Activated CD8-positive, alpha-beta memory T cell treated with anti-CD3 and anti-CD28 coated beads for 4 hours (primary cell): Measurements from ENCODE around the gene LRRC34.

Experiments
- DNase-seq, 2 donors: peaks; one replicate each; pipeline ENCODE4 v3.0.0-alpha.2; 2020; ENCODE audit warnings: low read depth in 2 of 2

Gene LRRC34, protein sequence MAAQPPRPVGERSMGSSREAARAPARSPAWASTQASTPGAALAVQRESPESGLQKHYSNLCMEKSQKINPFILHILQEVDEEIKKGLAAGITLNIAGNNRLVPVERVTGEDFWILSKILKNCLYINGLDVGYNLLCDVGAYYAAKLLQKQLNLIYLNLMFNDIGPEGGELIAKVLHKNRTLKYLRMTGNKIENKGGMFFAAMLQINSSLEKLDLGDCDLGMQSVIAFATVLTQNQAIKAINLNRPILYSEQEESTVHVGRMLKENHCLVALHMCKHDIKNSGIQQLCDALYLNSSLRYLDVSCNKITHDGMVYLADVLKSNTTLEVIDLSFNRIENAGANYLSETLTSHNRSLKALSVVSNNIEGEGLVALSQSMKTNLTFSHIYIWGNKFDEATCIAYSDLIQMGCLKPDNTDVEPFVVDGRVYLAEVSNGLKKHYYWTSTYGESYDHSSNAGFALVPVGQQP

DNA sequence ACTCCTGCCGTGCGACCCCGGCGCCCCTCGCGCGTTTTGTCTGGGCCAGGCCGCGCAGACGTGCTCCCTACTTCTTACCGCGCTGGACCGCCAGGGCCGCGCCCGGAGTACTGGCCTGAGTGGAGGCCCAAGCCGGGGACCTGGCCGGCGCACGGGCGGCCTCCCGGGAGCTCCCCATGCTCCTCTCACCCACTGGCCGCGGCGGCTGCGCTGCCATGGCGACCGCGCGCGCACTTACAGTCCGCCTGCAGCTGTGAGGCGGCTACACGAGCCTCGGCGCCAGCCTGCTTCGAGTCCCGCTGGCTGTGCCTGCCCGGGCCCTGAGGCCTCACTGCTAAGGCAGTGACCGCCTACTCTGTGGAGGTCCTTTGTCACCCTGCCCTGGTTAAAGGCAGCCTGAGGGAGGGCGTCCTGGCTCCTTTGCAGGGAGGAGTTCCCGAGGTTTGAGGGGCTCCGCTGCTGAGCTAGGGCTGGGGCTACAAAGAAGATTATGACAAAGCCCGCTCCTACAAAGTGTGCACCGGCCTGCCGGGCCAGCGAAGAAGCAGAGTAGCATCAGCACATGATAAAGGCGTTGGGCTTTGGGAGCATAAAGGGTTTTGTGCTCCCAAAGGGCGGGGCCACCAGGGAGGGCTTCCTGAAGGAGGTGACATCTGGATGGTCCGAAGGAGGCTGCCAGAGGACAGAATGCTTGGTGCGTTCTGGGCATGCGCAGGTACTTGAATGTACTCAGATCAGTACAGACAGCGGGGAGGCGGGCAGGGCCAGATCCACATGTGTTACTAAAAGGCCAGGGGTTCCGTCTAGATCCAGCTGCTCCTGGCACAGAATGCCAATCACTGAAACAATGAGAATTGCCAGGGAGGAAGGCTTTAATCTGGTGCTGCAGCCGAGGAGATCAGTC lies at the start of gene LRRC34, which contains the start of gene LRRIQ4:
Gene LRRC34 (minus strand): TSS at position 573 of the 904 bp plus-strand sequence. CDS start 356 bp downstream, at position 217.
Gene LRRIQ4 (plus strand): TSS at position 539 of the 904 bp plus-strand sequence. CDS start 9,052 bp downstream, outside the sequence.
- DNase-seq, result peak; percentile 46 to 53

DNA sequence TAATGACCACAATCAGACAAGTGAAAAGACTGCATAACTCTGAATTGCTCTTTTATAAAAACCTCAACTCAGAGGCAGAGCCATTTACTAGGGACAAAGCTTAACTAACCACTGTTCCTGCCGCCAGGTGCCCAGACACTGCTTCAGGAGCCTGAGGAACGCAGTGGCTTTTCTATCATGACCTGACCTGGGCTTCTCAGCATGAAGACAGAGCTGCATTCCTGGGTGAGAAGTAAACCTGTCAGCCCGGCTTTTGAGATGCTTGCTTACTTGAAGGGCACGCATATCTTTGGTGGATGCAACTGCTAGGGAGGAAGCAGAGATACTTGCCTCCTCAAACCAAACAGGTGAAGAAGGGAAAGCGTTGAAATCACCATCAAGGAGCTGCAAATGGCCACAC lies 49.2 kb upstream of the LRRC34 start:
- DNase-seq, result no peak

DNA sequence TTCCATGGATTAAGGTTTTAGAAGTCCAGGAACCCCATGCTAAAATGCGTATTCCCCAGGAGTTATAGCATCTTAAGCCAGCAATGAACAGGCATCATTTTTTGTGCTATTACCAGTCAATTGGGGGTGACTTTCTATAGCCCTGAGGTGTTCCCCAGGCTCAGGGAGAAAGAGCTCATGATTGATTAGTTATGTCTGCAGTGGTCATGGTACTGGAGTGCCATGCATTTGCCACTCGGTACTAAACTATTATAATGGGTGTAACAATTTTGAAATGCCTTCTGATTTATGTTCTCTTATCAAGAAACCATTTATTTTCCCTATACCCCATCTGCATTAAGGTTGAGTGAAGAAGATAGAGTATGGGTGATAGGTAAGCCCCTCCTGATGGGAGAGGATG lies 45.1 kb upstream of the LRRC34 start:
- DNase-seq, result no peak

DNA sequence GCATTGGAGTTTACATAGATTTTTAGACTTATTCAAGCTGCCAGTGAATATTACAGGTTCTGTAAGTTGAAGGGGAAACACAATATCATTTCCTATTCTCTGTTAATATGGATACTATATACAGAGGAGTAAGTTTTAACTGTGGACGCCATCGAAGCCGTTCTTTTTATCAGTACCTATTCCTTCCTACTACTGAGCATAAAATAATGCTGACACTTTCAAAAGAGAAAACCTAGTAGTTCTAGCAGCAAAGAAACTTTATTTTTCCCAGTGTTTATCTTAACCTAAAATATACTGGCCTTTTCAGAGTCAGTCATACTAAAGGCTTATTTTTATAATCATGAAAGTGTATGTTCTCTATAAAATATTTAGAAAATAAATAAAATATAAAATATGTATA lies 42.8 kb upstream of the LRRC34 start:
- DNase-seq, result no peak

DNA sequence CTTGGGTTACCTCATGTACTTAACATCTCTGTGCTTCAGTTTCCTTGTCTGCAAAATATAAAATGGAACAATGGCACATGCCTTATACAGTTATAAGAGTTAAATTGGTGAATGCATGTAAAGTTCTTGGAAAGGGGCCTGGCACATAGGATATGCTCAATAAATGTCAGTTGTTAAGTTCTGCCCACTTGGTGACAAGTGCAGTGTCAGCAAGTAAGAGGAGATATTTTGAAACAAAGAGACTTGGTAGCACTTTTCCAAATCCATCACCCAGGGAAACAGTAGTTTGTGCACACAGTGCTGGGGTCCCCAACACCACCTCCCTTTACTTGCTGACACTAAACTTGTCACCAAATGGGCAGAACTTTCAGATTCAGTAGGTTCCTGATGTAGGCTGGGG lies 37.9 kb upstream of the LRRC34 start:
- no peak for DNase-seq

DNA sequence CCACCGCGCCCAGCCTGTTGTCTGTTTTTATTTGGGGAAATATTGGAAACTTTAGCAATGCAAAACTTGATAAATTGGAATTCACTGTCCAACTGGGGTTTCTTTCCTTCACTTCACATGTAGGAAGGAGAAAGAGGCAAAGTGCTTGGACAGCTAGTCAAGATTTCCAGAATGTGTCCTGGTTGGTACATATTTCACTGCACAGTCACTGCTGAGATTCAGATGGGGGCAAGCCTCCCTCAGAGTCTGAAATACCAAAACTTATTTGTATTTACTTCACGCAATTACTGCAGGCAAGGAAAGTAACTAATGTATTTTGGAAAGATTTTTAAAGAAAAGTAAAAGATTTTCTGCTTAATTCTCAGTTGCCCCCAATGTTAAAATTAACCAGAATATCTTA lies 36.0 kb upstream of the LRRC34 start:
- DNase-seq, result no peak

DNA sequence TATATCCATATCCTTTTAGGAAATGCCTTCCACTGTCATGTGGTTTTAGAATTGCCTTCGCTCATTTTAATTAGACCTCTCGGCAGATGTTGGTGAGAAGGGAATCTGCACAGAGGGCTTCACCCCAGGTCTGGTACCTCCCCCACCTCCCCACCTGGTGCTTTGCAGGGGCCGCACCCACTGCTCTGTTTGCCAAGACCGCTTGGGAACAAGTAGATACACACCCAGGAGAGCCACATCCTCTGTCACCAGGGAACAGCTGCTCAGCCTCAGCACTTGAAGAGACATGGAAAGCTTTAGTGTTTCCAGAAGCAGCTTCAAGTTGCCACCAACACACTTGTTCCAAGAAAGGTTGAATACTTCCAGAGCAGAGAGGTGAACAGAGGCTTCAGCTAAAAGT lies 35.2 kb upstream of the LRRC34 start:
- no peak for DNase-seq

DNA sequence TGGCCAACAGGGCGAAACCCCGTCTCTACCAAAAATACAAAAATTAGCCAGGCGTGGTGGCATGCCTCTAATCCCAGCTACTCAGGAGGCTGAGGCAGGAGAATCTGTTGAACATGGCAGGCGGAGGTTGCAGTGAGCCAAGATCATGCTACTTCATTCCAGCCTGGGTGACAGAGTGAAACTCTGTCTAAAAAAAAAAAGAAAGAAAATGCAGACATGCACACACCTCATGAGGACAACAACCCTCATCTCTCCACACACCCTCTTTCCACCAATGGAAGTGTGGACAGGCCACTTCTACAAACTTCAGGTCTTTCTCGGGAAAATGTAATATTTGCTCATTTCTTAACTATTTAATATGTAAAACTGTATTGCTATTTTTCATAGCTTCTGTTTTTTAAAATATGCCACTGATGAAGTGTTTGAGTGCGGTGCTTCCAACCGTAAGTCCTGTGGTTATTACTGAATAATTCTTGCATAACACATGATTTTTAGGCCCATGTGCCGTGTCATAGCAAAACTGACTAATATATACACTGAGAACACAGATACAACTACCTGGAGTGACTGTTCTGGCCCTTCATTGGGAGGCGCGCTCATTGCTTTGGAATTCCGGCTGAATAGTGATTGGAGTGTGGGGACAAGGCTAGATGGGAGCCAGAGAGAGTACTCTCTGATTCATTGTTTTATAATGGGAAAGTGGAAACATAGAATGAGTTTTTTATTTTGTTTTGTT lies 33.9 kb upstream of the LRRC34 start:
- DNase-seq, result no peak

DNA sequence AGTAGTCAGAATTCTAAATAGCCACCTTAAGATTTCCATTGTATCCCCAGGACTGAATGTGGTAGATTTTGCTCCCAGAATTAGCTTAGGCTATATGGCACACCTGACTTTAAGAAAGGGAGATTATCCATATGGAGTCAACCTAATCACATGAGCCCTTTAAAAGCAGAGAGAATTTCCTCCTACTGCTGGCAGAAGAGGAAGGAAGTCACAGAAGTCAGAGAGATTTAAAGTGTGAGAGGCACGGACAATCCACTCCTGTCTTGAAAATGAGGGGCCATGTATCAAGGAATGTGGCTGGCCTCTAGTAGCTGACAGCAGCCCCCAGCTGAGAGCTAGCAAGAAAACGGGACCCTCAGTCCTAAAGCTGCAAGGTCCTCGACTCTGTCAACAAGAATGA lies 30.3 kb upstream of the LRRC34 start:
- DNase-seq, result no peak

DNA sequence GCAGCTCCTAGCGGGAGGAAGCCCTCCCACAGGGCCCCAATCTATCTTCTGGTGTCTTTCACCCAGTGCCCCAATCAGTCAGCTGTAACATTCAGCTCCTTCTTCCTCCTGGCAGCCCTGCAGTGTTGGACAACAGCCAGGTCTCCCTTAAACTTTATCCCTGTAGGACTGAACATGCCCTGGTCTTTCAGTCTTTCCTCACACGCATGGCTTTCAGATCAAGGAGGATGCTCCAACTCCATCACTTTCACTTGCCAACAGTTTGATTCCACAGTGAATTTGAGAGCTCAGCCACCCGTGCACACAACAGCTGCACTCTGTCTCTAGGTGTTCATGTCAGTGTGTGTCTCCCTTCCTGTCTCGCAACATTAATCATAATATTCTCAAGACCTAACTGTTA lies 28.5 kb upstream of the LRRC34 start:
- DNase-seq, result no peak

DNA sequence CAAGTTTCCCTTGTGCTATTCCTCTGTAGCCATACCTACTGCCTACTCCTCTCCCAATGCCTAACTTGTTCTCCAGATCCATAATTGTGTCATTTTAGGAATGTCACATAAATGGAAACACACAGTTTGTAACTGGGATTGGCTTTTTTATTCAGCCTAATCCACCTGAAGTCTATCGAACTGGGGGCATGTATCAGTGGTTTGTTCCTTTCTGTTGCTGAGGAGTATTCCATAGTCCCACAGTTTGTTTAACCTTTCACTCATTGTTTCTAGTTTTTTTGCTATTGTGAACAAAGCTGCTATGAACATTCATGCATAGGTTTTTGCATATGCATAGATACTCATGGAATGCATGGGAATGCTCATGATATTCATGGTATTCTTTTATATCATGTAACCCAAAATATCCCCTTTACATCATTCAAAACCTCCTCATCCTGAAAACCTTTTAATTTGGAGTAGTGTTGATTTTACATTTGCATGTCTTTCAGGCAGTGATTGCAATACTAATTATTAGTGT lies 25.9 kb upstream of the LRRC34 start:
- DNase-seq, result no peak

DNA sequence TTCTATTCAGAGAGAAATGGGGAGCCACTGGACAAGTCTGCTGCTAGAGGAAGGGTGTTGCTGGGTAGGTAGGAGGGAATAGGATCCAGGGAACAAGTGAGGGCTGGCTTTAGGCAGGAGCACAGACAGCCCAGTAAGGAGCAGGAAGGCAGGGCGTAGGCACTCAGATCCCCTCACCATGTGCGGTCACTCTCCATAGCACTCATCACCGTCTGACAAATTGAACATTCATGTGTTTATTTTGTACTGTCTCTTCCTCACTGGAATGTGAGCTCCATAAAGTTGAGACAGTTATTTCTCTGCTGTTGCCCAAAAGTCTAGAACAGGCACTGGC lies 24.2 kb upstream of the LRRC34 start:
- DNase-seq, result no peak

DNA sequence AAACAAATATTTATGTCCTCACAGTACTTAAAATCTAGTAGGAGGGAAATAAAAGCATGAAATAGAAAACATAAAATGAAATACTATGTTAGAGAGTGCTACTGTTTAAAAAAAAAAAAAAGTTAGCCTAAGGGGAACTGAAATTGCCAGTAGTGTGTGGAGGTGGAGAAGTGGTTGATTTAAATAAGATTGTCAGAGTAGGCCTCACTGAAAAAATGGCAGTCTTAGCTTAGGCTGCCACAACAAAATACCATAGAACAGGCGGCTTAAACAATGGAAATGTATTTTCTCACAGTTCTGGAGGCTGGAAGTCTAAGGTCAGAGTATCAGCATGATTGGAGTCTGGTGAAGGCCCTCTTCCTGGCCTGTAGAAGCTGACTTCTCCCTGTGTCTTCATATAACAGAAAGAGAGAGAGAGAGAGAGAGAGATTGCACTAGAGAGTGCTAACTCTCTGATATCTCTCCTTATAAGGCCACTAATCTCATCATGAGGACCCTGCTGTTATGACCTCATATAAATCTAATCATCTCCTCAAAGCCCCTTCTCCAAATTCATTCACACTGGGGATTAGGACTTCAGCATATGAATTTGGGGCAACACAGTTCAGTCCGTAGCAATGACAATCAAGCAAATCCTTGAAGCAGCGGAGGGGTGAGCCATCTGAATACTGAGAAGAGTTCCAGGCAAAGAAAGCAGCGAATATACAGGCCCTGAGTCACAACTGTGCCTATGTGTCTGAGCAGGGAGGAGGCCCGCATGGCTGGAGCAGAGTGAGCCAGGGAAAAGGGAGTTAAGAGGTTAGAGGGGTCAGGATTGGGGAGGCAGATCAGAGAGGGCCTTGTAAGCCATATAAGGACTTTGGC lies 23.6 kb upstream of the LRRC34 start:
- DNase-seq, result no peak

DNA sequence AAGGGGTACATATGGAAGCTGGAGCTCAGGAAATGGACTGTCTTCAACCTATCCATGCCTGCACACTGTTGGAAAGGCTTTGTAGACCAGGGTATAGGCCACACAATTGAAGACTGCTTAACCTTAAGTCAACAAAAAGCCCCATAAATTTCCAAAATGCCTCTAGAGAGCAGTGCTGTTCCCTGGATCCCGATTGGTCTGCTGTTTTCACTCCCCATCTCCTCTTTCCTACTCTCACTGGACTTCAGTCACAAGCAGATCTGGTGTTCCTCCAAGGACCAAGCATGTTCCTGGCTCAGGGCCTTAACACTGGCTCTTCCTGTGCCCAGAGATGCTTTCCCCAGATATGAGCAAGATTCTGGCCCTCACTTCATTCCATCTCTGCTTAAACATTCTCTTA lies 22.8 kb upstream of the LRRC34 start:
- no peak for DNase-seq

DNA sequence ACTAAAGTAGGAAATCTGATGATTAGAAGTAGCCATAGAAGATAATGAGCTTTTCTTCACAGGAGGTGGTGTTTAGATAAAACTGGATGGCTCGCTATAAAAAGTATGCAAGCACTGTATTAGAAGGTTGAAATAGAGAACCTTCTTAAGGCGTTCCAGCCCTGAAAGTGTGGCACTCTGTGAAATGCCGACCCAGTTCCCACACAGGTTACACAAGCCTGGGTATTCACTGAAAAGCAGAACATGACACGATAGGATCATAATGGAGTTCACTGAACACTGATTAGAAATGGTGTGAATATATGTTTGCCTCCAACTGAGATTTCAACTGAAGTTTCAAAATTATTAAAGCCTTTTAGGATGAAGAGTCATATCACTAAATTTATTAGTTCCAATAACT lies 15.0 kb upstream of the LRRC34 start:
- no peak for DNase-seq

DNA sequence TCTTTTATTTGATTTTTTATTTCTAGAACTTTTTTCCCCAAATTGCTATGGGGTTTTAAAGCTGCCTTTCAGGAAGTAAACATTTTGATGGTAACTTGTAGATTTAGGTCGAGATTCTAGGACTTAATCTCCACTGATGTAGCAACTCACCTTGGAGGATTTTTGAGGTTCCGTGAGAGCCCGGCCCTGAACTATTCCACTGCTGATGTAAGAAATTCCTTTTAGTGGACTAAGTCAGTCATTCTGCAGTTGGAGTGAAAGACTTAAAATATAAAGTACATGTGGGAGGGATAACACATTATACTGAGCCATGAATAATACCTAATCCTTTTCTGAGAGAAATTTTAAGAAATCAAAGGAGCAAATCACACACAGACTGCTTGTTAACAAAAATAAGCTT lies 12.6 kb upstream of the LRRC34 start:
- DNase-seq, result no peak

DNA sequence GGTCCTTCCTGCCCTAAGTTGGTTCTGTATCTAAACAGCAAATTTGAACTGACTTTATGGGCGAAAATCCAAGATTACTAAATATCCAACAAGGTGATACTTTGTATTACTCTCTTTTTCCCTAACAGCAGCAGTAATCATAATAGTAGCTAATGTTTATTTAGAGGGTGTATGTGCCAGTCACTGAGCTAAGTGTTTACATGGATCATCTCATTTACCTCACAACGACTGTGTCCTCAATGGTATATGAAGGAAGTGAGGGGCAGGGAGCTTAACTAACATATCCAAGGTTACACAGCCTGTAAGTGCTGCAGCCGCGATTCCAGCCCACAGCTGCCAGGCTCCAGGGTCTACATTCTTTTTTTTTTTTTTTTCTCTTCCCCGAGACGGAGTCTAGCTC lies 10.3 kb upstream of the LRRC34 start:
- DNase-seq, result no peak

DNA sequence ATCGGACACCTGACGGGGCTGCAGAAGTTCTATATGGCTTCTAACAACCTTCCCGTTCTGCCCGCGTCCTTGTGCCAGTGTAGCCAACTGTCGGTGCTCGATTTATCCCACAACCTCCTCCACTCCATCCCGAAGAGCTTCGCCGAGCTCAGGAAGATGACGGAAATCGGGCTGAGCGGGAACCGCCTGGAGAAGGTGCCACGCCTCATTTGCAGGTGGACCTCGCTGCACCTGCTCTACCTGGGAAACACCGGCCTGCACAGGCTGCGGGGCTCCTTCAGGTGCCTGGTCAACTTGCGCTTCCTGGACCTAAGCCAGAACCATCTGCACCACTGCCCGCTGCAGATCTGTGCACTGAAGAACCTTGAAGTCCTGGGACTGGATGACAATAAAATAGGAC lies 9.8 kb upstream of the LRRC34 start:
- DNase-seq, result no peak

DNA sequence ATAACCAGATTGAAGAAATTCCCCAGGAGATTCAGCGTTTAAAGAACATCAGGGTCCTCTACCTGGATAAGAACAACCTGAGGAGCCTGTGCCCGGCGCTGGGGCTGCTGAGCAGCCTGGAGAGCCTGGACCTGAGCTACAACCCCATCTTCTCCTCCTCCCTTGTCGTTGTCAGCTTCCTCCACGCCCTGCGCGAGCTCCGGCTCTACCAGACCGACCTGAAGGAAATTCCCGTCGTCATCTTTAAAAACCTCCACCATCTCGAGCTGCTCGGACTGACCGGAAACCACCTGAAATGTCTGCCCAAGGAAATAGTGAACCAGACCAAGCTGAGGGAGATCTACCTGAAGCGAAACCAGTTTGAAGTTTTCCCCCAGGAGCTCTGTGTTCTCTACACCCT lies 9.4 kb upstream of the LRRC34 start:
- no peak for DNase-seq

DNA sequence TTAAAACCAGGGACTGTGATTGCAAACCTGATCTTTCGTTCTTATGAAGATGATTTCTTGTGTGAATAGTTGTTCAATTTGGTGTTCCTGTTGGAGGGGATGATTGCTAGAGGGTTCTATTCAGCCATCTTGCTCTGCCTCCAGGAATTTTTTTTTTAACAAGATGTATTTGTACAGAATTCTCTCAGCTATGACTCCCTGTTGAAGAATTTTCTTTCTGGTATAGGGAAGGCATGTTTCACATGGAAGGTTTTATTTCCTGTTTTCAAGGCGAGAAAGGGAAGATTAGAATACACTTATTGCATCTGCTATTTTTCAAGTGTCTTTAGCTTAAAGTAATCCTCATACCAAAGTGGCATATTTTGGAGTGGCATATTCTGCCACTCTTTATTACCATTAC lies 5.6 kb upstream of the LRRC34 start:
- DNase-seq, result no peak

DNA sequence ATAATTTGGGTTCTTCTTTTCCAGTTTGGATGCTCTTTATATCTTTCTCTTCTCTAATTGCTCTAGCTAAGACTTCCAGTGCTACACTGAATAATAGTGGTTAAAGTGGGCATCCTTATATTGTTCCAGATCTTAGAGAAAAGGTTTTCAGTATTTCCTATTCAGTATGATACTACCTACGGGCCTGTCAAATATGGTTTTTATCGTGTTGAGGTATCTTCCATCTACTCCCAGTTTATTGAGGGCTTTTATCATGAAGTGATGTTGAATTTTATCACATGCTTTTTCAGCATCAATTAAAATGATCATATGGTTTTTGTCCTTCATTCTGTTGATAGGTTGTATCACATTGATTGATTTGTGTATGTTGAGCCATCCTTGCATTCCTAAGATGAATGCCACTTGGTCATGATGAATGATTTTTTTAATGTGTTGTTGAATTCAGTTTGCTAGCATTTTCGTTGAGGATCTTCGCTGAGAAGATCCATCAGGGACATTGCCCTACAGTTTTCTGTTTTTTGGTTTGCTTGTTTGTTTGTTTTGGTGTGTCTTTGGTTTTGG lies 3.0 kb upstream of the LRRC34 start:
- DNase-seq, result no peak
